ENCODE measurements around the gene LRR1.
"Not testable (repeated sequence)": the region's sequence is repeated elsewhere in the genome, so short reads cannot be mapped to it uniquely, and the experiment has no call there.

The LRR1 gene

DNA sequence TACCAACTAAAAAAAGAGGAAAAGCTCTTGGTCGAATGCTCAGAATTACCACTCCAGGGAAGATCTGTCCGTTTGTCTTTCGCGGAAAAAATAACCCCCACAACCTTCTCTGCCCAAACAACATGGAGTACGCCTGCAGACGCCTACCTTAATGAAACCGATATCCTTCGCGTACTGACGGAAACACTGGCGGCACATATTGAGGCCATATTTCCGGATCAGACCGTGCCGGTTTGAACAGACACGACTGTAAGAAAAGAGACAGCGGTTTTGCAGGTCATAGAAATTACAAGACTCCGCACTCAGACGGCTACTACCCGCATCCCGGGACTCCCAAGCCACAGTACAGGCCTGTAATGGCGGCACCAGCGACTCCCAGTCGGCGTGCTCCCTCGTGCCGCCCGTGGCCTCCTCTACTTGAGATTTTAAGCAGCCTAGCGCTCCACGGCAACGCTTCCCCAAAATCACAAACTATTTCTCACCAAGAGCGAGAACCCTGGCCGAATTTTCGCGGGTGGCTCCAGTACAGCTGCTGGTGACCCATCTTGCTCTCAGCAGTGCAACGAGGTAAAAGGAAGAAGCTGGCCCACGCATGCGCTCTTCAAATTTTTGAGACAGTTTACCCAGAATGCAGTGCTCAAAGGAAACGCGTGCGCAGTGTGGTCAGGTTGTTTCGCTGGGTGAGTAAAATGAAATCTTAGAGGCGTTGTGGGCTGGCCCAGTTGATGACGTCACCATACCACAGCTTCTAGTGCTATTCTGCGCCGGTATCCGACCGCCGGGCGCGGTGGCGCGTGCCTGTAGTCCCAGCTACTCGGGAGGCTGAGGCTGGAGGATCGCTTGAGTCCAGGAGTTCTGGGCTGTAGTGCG, 12.7 kb upstream of the LRR1 start, which contains the start of gene RPS29:
RPS29 (minus strand) TSS at position 578 of the 870 bp plus-strand sequence; CDS start at position 544, 34 bp downstream.
- DNase-seq (ENCODE audit: low spot score), result peak; percentile 99

DNA sequence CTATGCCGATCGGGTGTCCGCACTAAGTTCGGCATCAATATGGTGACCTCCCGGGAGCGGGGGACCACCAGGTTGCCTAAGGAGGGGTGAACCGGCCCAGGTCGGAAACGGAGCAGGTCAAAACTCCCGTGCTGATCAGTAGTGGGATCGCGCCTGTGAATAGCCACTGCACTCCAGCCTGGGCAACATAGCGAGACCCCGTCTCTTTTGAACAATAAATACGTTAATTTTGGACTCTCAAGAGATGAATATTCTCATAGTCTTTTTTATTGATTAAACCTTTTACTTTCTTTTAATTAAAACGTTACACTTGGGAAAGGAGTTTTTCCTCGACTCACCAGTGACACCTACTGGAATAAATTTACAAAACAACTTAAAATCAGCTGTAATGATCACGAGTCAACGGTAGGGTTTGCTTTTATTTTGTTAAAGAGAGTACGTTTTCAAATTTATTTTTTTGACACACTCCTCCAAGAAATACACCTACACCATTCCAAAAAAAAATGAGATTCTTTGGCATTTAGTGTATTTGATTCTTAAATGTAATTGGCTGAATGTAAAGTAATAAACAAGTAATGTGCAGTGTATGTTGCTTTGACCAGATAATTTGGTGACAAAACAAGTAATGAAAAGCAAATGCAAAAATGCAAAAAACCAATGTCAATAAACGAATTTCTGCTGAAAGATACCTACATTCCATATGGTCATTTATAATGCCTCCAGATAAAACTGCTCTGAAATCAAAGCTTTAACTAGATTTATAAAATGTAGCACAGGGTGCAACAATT, 11.9 kb upstream of the LRR1 start:
- DNase-seq (ENCODE audit: low spot score), result peak; percentile 69

DNA sequence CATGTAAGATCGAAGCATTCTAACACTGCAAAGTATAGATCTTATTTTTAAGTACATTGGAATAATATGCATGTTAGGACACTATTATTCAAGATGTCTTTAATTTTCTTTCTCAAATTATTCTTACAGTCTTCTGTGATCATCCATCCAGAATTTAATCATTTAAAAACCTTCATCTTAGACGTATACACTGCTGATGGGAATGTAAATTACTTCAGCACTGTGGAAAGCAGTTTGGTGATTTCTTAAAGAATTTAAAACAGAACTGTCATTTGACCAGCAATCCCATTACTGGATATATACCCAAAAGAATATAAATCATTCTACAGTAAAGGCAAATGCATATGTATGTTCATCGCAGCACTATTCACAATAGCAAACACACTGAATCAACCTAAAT, 9.4 kb upstream of the LRR1 start:
- no peak for DNase-seq (ENCODE audit: low spot score)

DNA sequence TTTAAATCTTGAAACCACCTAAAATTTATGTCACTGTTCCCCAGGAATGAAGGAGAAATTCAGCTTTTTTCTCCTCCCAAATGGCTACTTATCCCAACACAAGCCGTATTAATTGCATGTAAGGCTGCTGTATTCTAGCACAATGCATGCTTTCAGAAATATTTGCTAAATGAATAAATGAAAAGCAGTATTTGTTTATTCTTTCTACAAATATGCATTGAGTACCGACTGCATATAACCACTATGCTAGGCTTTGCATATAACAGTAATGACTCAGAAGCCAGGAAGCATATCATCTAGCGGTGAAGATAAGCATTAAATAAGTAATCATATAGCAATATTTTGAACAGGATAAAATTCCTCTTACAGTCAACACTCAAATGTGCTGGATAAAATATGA, 5.7 kb upstream of the LRR1 start:
- no peak for DNase-seq (ENCODE audit: low spot score)

DNA sequence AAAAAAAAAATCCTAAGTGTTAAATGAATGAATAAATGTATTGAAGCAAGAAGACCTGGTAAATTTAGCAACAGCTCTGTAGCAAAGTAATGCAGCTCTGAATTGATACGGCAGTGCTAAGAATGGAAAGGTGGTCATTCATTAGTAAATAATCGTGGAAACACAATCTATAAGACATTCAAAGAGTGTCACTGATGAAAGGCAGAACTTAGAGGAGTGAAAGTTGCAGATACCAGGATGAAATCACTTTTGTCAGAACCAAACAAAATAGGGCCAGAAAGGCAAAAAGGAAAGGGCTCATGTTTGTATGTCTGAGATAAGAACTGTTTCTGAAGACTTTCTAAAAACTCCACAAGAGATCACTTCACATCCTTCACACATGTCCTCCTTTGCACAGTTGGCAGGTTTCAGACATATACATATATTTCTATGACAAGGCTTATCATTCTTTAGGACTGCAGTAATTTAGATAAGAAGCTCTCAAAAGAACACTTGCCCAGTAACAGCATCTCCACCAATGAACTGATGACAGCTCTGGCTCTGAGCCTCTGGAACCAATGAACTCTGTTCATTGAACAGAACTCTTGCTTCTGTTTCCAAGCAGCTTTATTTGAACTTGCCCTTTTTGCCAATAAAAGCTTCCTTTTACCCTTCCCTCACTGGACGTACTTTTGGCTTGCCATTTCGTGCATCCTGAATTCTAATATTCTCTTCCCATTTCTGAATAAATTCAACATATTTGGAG, 4.2 kb upstream of the LRR1 start:
- DNase-seq (ENCODE audit: low spot score), result peak; percentile 37

DNA sequence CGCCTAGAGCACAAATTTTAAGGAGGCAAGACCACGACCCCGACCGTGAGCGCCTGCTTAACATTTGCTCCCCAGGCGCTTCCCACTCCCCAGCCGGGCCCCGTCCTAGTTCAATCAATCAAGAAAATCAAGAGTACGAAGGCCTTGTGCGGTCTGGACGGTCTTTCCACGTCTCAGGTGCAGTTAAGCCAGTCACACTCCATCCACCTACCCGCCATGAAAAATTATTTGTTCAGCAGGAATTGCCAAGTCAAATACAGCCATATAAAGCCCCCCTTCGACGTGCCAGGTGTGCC, 603 bp upstream of the LRR1 start:
- no peak for DNase-seq (ENCODE audit: low spot score)

DNA sequence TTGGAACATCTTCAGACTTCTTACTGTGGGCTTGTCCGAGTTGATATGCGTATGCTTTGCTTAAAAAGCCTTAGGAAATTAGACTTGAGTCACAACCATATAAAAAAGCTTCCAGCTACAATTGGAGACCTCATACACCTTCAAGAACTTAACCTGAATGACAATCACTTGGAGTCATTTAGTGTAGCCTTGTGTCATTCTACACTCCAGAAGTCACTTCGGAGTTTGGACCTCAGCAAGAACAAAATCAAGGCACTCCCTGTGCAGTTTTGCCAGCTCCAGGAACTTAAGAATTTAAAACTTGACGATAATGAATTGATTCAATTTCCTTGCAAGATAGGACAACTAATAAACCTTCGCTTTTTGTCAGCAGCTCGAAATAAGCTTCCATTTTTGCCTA, 8.8 kb downstream of the LRR1 start:
- DNase-seq (ENCODE audit: low spot score), result no peak

DNA sequence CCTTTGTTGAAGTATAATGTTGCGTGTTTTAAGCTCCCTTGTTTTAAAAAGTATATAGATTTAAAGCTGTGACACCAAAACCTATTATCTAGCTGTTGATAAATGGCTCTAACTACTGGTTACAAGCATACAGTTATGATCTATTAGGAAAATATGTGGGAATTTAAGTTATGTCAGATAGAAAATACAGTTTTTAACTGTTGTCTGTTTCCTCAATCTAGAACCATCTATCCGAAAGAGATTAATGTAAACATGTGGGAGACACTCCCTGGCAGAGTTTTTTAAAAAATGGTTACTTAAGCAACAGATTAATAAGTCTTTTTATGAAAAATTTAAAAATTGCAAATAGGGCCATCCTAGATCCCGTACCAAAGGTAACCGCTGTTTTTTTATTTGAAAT, 13.5 kb downstream of the LRR1 start:
- DNase-seq (ENCODE audit: low spot score), result no peak

DNA sequence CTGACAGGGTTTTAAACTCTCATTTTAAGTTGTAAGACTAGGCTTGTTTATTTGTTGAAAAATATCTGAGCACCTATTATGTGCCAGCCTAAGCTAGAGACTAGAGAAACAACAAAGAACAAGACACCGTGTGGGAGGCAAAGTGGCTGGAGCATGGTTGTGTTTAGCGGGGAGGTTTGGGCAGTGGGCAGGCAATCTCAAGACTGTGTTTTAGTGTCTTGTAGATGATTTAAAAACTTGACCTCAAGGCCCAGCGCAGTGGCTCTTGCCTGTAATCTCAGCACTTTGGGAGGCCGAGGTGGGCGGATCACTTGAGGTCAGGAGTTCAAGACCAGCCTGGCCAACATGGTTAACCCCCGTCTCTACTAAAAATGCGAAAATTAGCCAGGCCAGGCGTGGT, 13.9 kb downstream of the LRR1 start:
- DNase-seq (ENCODE audit: low spot score), result no peak

DNA sequence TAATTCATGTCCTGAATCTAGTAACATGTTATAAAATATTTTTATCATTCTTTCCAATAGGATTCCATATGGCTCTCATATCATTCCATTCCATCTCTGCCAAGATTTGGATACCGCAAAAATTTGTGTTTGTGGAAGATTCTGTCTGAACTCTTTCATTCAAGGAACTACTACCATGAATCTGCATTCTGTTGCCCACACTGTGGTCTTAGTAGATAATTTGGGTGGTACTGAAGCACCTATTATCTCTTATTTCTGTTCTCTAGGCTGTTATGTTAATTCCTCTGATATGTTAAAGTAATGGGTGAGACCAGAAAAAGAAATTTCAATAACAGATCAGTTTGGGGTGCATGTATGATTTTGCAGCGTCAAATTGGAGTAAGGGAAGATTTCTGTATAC, 15.5 kb downstream of the LRR1 start:
- DNase-seq (ENCODE audit: low spot score), result no peak

DNA sequence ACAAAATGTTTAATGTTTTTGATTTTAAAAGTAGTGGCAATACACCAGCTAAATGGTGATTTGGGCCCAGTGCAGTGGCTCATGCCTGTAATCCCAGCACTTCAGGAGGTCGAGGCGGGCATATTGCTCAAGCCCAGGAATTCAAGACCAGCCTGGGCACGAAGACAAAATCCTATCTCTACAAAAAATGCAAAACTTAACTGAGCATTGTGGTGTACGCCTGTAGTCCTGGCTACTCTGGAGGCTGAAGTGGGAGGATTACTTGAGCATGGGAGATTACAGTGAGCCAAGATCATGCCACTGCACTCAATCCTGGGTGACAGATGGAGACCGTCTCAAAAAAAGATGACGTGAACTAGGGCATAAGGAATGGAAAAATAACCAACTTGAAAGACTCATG, 17.0 kb downstream of the LRR1 start:
- DNase-seq (ENCODE audit: low spot score), result no peak

DNA sequence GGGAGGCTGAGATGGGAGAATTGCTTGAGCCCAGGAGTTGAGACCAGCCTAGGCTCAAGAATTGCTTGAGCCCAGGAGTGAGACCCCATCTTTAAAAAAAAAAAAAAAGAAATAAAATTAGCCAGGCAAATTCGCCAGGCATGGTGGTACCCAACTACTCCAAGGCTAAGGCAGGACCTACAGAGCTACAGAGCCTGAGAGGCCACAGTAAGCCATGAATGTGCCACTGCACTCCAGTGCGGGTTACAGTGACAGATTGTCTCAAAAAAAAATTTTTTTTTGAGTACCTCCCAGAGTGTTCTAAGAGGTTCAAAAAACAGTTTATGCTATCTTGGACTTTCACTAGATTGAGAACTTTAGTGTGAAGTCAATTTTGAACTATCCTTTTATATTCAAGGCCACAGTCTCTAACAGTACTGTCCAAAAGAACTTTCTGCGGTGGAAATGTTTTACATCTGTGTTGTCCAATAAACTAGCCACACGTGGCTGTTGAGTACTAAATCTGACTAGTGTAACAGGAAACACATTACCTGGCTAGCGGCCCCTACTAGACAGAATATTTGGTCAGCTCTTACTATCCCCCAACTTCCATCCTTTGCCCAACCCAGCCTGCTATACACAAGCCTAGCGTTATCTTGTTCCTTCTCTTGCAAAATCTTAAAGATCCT, 19.2 kb downstream of the LRR1 start:
- no peak for DNase-seq (ENCODE audit: low spot score)

DNA sequence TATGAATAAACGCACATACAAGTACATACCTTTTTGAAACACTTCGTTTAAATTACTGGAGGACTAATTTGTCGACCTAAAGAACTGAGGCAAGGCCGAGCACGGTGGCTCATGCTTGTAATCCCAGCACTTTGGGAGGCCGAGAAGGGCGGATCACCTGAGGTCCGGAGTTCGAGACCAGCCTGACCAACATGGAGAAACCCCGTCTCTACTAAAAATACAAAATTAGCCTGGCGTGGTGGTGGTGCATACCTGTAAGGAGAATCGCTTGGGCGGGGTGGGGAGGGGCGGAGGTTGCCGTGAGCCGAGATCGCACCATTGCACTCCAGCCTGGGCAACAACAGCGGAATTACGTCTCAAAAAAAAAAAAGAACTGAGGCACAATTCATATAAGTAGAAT, 20.5 kb downstream of the LRR1 start:
- not testable (repeated sequence) for DNase-seq (ENCODE audit: low spot score)

DNA sequence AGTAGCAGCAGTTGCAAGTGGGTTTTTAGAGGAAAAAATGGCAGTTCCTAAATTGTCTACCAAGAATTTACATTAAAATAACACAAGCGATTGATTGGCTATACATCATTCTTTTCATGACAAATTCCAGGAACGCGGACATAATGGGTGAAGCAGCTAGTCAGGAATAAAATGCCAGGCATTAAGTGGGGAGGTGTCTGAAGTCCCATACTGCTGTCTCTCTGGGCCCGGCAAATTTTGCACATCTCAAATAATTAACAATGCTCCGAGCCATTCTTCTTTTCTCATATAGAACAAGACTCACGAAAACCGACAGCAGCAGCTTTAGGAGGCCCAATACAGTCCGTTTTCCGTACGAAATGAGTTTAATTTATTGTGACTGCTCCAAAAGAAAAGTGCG, 21.0 kb downstream of the LRR1 start:
- no peak for DNase-seq (ENCODE audit: low spot score)

DNA sequence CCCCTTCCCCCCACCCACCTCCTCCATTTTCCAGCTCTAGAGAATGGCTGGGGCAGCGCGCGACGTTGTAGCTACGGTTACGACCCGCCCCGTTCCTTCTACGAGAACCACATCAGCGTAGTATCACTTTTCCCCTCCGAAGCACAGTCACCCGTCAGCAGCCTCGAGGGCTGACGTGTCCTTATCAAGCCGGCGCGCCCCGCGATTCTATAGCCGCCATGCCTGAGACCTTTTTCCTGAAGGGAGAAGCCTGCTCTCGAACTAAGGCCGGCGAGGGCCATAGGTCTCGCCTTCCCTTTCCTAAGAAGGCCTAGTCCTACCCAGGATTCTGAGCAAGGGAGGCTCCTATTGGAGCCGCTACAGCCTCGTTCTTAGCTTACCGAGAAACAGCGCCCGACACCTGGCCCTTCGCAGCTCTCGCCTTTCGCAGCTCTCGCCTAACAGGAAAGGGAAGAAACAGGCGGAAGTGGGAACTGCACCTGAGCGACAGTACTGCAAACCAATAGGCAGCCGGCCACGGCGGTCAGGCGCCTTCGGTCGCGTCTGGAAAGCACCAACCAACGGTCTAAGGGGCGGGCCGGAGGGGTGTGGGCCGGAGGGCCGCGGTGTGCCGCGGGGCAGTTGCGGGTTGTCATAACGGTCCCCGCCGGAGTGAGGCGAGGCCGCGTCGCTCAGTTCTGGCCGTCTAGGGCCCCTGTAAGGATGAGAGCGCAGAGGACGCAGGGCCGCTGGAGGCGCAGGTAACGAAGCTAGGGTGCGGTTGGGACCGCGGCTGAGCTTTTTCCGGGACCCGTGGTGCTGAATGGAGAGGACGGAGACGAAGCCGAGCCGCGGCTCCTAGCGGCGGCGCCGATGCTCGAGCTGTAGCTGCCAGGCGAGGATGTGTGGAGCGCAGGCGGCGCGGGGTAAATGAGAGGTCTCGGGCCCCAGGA, 21.7 kb downstream of the LRR1 start, which contains the start of the genes MGAT2 and RPL36AL:
MGAT2 (plus strand) TSS at position 618 of the 932 bp plus-strand sequence. CDS start 470 bp downstream, outside the sequence.
RPL36AL (minus strand) TSS at position 445 of the 932 bp plus-strand sequence. CDS start 1,522 bp downstream, outside the sequence.
- peak; percentile 99 for DNase-seq (ENCODE audit: low spot score)

DNA sequence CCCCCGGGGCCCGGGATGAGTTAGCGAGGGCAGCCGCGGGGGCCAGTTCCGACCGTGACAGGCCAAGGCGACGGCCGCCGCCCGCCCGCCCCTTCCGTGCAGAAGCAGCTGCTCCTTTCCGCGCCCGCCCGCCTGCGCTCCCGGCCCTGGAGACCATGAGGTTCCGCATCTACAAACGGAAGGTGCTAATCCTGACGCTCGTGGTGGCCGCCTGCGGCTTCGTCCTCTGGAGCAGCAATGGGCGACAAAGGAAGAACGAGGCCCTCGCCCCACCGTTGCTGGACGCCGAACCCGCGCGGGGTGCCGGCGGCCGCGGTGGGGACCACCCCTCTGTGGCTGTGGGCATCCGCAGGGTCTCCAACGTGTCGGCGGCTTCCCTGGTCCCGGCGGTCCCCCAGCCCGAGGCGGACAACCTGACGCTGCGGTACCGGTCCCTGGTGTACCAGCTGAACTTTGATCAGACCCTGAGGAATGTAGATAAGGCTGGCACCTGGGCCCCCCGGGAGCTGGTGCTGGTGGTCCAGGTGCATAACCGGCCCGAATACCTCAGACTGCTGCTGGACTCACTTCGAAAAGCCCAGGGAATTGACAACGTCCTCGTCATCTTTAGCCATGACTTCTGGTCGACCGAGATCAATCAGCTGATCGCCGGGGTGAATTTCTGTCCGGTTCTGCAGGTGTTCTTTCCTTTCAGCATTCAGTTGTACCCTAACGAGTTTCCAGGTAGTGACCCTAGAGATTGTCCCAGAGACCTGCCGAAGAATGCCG, 22.6 kb downstream of the LRR1 start:
- peak; percentile 58 for DNase-seq (ENCODE audit: low spot score)

DNA sequence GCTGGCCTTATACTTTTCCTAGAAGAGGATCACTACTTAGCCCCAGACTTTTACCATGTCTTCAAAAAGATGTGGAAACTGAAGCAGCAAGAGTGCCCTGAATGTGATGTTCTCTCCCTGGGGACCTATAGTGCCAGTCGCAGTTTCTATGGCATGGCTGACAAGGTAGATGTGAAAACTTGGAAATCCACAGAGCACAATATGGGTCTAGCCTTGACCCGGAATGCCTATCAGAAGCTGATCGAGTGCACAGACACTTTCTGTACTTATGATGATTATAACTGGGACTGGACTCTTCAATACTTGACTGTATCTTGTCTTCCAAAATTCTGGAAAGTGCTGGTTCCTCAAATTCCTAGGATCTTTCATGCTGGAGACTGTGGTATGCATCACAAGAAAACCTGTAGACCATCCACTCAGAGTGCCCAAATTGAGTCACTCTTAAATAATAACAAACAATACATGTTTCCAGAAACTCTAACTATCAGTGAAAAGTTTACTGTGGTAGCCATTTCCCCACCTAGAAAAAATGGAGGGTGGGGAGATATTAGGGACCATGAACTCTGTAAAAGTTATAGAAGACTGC, 23.4 kb downstream of the LRR1 start:
- DNase-seq (ENCODE audit: low spot score), result no peak

DNA sequence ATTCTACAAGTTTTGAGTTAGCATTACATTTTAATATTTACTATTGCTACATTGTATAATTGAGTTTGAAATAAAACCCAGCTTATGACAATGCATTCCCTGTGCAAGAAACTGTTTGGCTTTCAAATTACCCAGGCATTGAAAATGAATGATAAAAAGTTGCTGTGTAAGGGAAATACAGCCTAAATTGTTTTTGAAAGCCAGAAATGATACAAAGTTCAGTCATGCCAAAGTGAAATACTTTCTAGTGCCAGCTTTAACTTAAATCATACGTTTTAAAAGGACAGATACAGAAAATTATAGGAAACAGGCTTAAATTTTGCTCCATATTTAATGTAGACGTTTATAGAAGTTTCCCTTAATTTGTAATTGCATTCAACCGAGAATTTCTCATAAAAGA, 24.6 kb downstream of the LRR1 start:
- no peak for DNase-seq (ENCODE audit: low spot score)

All from cerebellar cortex (tissue), 1 donor.